HL-60 (cell line): ENCODE results near the gene NAE1.
A peak's percentile ranks its signal among the peaks of the same experiment; 100 is the strongest.

Source experiments
- DNase-seq, 2 experiments: peaks; one replicate each; pipeline ENCODE4 v3.0.0-alpha.2; 2010 to 2020; ENCODE audit warnings: low read depth in 1 of 2, low spot score in 1 of 2
- H3K27ac ChIP-seq: fragments of 250-450 bp; sonication (Bioruptor Pico); replicated peaks from 2 replicates; pipeline ENCODE4 v1.5.1; 2020; ENCODE audit warnings: mild to moderate bottlenecking, moderate library complexity
- H3K27me3 ChIP-seq: fragments of 250-450 bp; sonication (Bioruptor Pico); 2 replicates; pipeline ENCODE4 v1.5.1; 2021; ENCODE audit warnings: mild to moderate bottlenecking, moderate library complexity; ENCODE audit not compliant: insufficient read depth, poor library complexity, severe bottlenecking
- H3K4me3 ChIP-seq: replicated peaks from 2 replicates; pipeline ENCODE4 v1.5.1; 2011; ENCODE audit warnings: mild to moderate bottlenecking, control low read depth, low read length; ENCODE audit not compliant: insufficient read depth
- CTCF ChIP-seq: IDR thresholded peaks from one replicate; pipeline ENCODE4 v1.5.1; 2011; ENCODE audit warnings: low read length, control low read depth, inconsistent platforms; ENCODE audit not compliant: insufficient read depth
- GABPA ChIP-seq: IDR thresholded peaks from 2 replicates; pipeline ENCODE4 v1.6.1; 2012; ENCODE audit warnings: low read depth
- POLR2AphosphoS5 ChIP-seq: IDR thresholded peaks from 2 replicates; pipeline ENCODE4 v1.6.1; 2012; ENCODE audit warnings: low read depth
- REST ChIP-seq: IDR thresholded peaks from 2 replicates; pipeline ENCODE4 v1.6.1; 2012; ENCODE audit warnings: low read depth; ENCODE audit not compliant: insufficient replicate concordance
- SPI1 ChIP-seq: IDR thresholded peaks from 2 replicates; pipeline ENCODE4 v1.6.1; 2012; ENCODE audit warnings: low read depth, mild to moderate bottlenecking, borderline replicate concordance

NAE1 gene

GRCh38 chr16:66873685-66874055 is 42.9 kb upstream of the NAE1 start:
- H3K27me3 ChIP-seq = no peaks in the 10 kb centered on the region
- TF ChIP-seq REST = no peak
- TF ChIP-seq POLR2AphosphoS5 = no peak
- no peak for TF ChIP-seq SPI1
- TF ChIP-seq CTCF = no peak
- TF ChIP-seq GABPA = no peak
- H3K4me3 ChIP-seq = no peak overlapping the region
- peak; percentile 54 to 79 for DNase-seq
- no peak overlapping the region for H3K27ac ChIP-seq

GRCh38 chr16:66872943-66873684 is 42.3 kb upstream of the NAE1 start:
- Histone ChIP-seq H3K27ac (peak overlapping the region; percentile 78), H3K4me3 (peak overlapping the region; percentile 39), H3K27me3 (no peaks in the 10 kb centered on the region)
- TF ChIP-seq SPI1 = peak; percentile 75
- peak; percentile 83 for TF ChIP-seq POLR2AphosphoS5
- no peak for TF ChIP-seq REST
- TF ChIP-seq CTCF = peak; percentile 88
- DNase-seq = peak; percentile 99 to 100

GRCh38 chr16:66872559-66872942 is 41.8 kb upstream of the NAE1 start:
- Histone ChIP-seq H3K4me3 (peak overlapping the region; percentile 39), H3K27me3 (no peaks in the 10 kb centered on the region), H3K27ac (peak overlapping the region; percentile 78)
- TF ChIP-seq POLR2AphosphoS5 (no peak), REST (no peak), CTCF (no peak), SPI1 (no peak), GABPA (no peak)
- peak in 1 of 2 experiments; percentile 43 for DNase-seq
